Adrenal gland (tissue), 5 donors: ENCODE results near the gene GALNT8.

Experiments
- CTCF ChIP-seq, 6 experiments: fragments of 450-650 bp in 4 of 6; fragments of 200-600 bp in 2 of 6; sonication (generic) in 1 of 6; IDR thresholded peaks; 1 replicate in 5 of 6; 2 replicates in 1 of 6; pipeline versions ENCODE4 v1.5.1 to v1.8.0; 2016 to 2021; ENCODE audit warnings: antibody characterized with exemption in 6 of 6, mild to moderate bottlenecking in 2 of 6, moderate library complexity in 1 of 6
- POLR2A ChIP-seq, 2 donors: fragments of 450-650 bp; IDR thresholded peaks; one replicate each; pipeline ENCODE4 v1.6.1; 2017; ENCODE audit warnings: antibody characterized with exemption in 2 of 2, mild to moderate bottlenecking in 2 of 2, moderate library complexity in 1 of 2
- donor health status: DM: no; HTN: no; CAD: no.

GRCh38 chr12:4784404-4785054, 64.3 kb downstream of the GALNT8 start:
- TF ChIP-seq POLR2A (IDR thresholded peaks at IDR 0.05) (no peak), CTCF (IDR thresholded peaks at IDR 0.05) (no peak)
